WTC11 (cell line): ENCODE data around the gene SEMA5B.

Experiments used
- ATF1 ChIP-seq: sonication (generic); formaldehyde crosslinking; IDR thresholded peaks from 2 replicates; pipeline ENCODE4 v1.8.1; 2023; ENCODE audit warnings: mild to moderate bottlenecking, moderate library complexity, missing genetic modification reagents
- CREB1 ChIP-seq: sonication (generic); formaldehyde crosslinking; IDR thresholded peaks from 2 replicates; pipeline ENCODE4 v1.8.0; 2023; ENCODE audit warnings: mild to moderate bottlenecking, missing genetic modification reagents
- GTF2I ChIP-seq: fragments of 250-450 bp; sonication (Bioruptor Pico); conservative IDR thresholded peaks from 2 replicates; pipeline ENCODE4 v1.4.0; 2021; ENCODE audit warnings: mild to moderate bottlenecking
- IRF2 ChIP-seq: sonication (generic); formaldehyde crosslinking; IDR thresholded peaks from 2 replicates; pipeline ENCODE4 v1.8.0; 2022; ENCODE audit warnings: low read depth, missing genetic modification reagents, borderline replicate concordance
- NR2C2 ChIP-seq: sonication (generic); formaldehyde crosslinking; IDR thresholded peaks from 2 replicates; pipeline ENCODE4 v1.8.0; 2022; ENCODE audit warnings: mild to moderate bottlenecking, missing genetic modification reagents
- SP1 ChIP-seq: sonication (generic); formaldehyde crosslinking; conservative IDR thresholded peaks from 2 replicates; pipeline ENCODE4 v1.8.1; 2022; ENCODE audit warnings: missing genetic modification reagents
- TP53 ChIP-seq: sonication (generic); formaldehyde crosslinking; IDR thresholded peaks from 2 replicates; pipeline ENCODE4 v1.8.1; 2023; ENCODE audit warnings: mild to moderate bottlenecking, missing genetic modification reagents
- ZNF263 ChIP-seq: sonication (generic); formaldehyde crosslinking; IDR thresholded peaks from 2 replicates; pipeline ENCODE4 v1.8.1; 2022; ENCODE audit warnings: low read depth, mild to moderate bottlenecking, moderate library complexity, missing genetic modification reagents
- TF ChIP-seq, protein P1 (sequence below): fragments of 200-600 bp; IDR thresholded peaks from 2 replicates; pipeline ENCODE4 v1.8.0; 2022; ENCODE audit warnings: antibody characterized with exemption
- TF ChIP-seq, protein P2 (sequence below): fragments of 250-450 bp; sonication (Bioruptor Pico); IDR thresholded peaks from 2 replicates; pipeline ENCODE4 v2.1.2; 2022; ENCODE audit warnings: mild to moderate bottlenecking, moderate library complexity
- TF ChIP-seq, protein P3 (sequence below): sonication (generic); formaldehyde crosslinking; IDR thresholded peaks from 2 replicates; pipeline ENCODE4 v1.8.0; 2022; ENCODE audit warnings: mild to moderate bottlenecking, missing genetic modification reagents
- TF ChIP-seq, protein P4 (sequence below): sonication (generic); formaldehyde crosslinking; IDR thresholded peaks from 2 replicates; pipeline ENCODE4 v1.8.0; 2022; ENCODE audit warnings: mild to moderate bottlenecking, missing genetic modification reagents
- TF ChIP-seq, protein P5 (sequence below): sonication (generic); formaldehyde crosslinking; IDR thresholded peaks from 2 replicates; pipeline ENCODE4 v1.8.1; 2022; ENCODE audit warnings: low read depth, mild to moderate bottlenecking, moderate library complexity, missing genetic modification reagents, borderline replicate concordance
- TF ChIP-seq, protein P6 (sequence below): sonication (generic); formaldehyde crosslinking; IDR thresholded peaks from 2 replicates; pipeline ENCODE4 v1.8.0; 2022; ENCODE audit warnings: mild to moderate bottlenecking, missing genetic modification reagents

DNA sequence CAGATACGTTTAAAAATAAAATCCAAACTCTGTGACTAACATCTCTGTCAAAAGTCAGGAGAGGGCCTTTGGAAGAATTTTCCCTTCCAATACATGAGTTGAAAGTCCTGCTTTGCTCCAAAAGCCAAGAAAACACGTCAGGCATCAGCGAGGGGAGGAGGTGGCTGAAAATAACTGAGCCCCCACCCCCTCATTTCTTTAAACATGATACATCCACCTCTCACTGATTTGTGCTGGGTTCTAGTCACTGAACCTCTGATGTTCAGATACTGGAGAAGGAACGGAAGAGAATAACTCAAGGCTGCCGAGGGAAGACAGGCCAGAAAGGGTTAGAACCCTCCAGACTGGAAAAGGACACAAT, 9.4 kb upstream of the SEMA5B start:
- TF ChIP-seq IRF2 (CRISPR knock-in tag) (no peak), NR2C2 (no peak), TP53 (CRISPR knock-in tag) (no peak), CREB1 (no peak), SP1 (CRISPR knock-in tag) (no peak), ATF1 (CRISPR knock-in tag) (no peak), ZNF263 (CRISPR knock-in tag) (no peak), GTF2I (no peak)
- TF ChIP-seq, protein P1, sequence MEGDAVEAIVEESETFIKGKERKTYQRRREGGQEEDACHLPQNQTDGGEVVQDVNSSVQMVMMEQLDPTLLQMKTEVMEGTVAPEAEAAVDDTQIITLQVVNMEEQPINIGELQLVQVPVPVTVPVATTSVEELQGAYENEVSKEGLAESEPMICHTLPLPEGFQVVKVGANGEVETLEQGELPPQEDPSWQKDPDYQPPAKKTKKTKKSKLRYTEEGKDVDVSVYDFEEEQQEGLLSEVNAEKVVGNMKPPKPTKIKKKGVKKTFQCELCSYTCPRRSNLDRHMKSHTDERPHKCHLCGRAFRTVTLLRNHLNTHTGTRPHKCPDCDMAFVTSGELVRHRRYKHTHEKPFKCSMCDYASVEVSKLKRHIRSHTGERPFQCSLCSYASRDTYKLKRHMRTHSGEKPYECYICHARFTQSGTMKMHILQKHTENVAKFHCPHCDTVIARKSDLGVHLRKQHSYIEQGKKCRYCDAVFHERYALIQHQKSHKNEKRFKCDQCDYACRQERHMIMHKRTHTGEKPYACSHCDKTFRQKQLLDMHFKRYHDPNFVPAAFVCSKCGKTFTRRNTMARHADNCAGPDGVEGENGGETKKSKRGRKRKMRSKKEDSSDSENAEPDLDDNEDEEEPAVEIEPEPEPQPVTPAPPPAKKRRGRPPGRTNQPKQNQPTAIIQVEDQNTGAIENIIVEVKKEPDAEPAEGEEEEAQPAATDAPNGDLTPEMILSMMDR: no peak
- TF ChIP-seq, protein P2, sequence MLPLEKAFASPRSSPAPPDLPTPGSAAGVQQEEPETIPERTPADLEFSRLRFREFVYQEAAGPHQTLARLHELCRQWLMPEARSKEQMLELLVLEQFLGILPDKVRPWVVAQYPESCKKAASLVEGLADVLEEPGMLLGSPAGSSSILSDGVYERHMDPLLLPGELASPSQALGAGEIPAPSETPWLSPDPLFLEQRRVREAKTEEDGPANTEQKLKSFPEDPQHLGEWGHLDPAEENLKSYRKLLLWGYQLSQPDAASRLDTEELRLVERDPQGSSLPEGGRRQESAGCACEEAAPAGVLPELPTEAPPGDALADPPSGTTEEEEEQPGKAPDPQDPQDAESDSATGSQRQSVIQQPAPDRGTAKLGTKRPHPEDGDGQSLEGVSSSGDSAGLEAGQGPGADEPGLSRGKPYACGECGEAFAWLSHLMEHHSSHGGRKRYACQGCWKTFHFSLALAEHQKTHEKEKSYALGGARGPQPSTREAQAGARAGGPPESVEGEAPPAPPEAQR (CRISPR knock-in tag): no peak
- TF ChIP-seq, protein P3, sequence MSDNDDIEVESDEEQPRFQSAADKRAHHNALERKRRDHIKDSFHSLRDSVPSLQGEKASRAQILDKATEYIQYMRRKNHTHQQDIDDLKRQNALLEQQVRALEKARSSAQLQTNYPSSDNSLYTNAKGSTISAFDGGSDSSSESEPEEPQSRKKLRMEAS: no peak
- TF ChIP-seq, protein P4, sequence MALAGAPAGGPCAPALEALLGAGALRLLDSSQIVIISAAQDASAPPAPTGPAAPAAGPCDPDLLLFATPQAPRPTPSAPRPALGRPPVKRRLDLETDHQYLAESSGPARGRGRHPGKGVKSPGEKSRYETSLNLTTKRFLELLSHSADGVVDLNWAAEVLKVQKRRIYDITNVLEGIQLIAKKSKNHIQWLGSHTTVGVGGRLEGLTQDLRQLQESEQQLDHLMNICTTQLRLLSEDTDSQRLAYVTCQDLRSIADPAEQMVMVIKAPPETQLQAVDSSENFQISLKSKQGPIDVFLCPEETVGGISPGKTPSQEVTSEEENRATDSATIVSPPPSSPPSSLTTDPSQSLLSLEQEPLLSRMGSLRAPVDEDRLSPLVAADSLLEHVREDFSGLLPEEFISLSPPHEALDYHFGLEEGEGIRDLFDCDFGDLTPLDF (CRISPR knock-in tag): no peak
- TF ChIP-seq, protein P5, sequence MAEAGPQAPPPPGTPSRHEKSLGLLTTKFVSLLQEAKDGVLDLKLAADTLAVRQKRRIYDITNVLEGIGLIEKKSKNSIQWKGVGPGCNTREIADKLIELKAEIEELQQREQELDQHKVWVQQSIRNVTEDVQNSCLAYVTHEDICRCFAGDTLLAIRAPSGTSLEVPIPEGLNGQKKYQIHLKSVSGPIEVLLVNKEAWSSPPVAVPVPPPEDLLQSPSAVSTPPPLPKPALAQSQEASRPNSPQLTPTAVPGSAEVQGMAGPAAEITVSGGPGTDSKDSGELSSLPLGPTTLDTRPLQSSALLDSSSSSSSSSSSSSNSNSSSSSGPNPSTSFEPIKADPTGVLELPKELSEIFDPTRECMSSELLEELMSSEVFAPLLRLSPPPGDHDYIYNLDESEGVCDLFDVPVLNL (CRISPR knock-in tag): no peak
- TF ChIP-seq, protein P6, sequence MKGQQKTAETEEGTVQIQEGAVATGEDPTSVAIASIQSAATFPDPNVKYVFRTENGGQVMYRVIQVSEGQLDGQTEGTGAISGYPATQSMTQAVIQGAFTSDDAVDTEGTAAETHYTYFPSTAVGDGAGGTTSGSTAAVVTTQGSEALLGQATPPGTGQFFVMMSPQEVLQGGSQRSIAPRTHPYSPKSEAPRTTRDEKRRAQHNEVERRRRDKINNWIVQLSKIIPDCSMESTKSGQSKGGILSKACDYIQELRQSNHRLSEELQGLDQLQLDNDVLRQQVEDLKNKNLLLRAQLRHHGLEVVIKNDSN (CRISPR knock-in tag): no peak
